GM12892 (cell line): ENCODE data around the gene PSMA5.

Source experiments
- POLR2A ChIP-seq: IDR thresholded peaks from 2 replicates; pipeline ENCODE4 v1.6.1; 2011; ENCODE audit warnings: low read depth, low read length, control low read depth
- POLR2AphosphoS5 ChIP-seq: IDR thresholded peaks from 2 replicates; pipeline ENCODE4 v1.6.1; 2011; ENCODE audit warnings: low read depth, low read length, control low read depth

- TF ChIP-seq POLR2AphosphoS5: no peak
- no peak for TF ChIP-seq POLR2A
These were observed 41.8 kb upstream of the PSMA5 start for GRCh38 chr1:109468061-109468460.
